GM19324 (cell line): ENCODE results near the gene TSACC.

Experiments used
- ATAC-seq: cut with Tn5 transposase; IDR thresholded peaks from one replicate; pipeline ENCODE4 v1.9.1; 2021; ENCODE audit warnings: mild to moderate bottlenecking, moderate library complexity; ENCODE audit not compliant: unreplicated experiment, low FRiP score

Gene TSACC

GRCh38 chr1:156391701-156392100, 53.4 kb downstream of the TSACC start:
- ATAC-seq = no peak

GRCh38 chr1:156392452-156392853, 54.1 kb downstream of the TSACC start:
- ATAC-seq = no peak

- ATAC-seq = no peak
Measured at GRCh38 chr1:156393095-156393494, 54.8 kb downstream of the TSACC start.

GRCh38 chr1:156394082-156394481, 55.8 kb downstream of the TSACC start:
- no peak for ATAC-seq

DNA sequence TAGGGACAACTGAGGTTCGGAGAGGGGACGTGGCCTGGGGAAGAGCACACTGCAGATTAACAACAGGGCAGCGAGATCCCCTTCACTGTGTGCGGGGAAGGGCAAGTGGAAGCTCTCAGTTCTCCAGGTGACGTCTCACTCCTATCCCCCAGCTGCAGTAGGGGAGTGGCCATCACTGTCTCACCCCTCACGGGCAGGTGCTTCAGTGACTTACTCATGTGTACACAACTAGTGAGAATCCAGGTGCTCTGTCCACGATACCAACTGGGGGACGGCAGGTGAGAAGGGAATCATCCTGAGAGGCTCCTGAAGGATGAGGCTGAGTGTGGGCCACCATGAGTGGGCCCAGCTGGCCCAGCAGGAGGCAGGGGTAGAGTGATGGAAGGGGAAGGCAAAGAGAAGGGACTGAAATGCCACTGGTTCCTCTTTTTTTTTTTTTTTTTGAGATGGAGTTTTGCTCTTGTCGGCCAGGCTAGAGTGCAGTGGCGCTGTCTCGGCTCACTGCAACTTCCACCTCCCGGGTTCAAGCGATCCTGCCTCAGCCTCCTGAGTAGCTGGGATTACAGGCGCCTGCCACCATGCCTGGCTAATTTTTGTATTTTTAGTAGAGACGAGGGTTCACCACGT, 56.6 kb downstream of the TSACC start:
- no peak for ATAC-seq
